Subcutaneous adipose tissue (tissue), 4 donors: ENCODE data around the gene TAT. TPM values are rescaled to one million over a fixed set of nuclear protein-coding genes. Genes with fewer than 3 reads are reported as not detected.

Experiments
- CTCF ChIP-seq: fragments of 450-650 bp; IDR thresholded peaks from one replicate; pipeline ENCODE4 v1.5.1; 2016; ENCODE audit warnings: low read depth, mild to moderate bottlenecking, control low read depth, antibody characterized with exemption, moderate library complexity
- total RNA-seq, 4 donors: library from RNA; depleted of rRNA; stranded (reverse); fragments of >200 nt; gene quantifications; one replicate each; pipeline ENCODE4 v1.1.0, GENCODE V29; 2016

TAT gene
- total RNA-seq, 4 donors from 2014 or later: 0.17 to 1.5 (median 0.75) TPM; not detected in 1

DNA sequence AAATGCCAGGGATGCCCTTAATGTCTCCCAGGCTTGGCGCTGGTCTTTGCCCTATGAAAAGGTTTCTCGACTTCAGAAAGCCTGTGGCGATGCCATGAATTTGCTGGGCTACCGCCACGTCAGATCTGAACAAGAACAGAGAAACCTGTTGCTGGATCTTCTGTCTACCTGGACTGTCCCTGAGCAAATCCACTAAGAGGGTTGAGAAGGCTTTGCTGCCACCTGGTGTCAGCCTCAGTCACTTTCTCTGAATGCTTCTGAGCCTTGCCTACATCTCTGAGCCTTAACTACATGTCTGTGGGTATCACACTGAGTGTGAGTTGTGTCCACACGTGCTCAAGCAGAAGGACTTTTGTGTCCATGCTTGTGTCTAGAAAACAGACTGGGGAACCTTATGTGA, 39.2 kb downstream of the TAT start:
- TF ChIP-seq CTCF: no peak

GRCh38 chr16:71536752-71537499, 40.0 kb downstream of the TAT start:
- TF ChIP-seq CTCF: no peak

- TF ChIP-seq CTCF: no peak
Observed at GRCh38 chr16:71532366-71532765, 44.5 kb downstream of the TAT start.

- no peak for TF ChIP-seq CTCF
Observed at GRCh38 chr16:71528863-71529262, 48.0 kb downstream of the TAT start.

DNA sequence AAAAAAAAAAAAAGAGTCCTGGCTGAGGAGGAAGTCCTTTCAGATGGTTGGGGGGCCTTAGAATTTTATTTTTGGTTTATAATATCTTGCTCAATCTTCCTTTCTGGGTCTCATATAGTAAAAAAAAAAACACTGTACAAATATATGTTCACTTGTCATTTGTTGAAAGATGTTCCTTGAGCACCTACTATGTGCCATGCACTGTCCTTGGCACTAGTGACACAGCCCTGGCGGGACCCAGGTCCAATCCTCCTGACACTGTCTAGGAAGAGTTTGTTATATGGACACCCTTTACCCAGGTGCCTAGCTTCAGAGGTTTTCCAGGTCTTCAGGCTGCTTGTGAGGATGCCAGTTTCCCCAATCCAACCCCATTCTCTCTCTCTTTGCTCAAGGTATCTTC, 48.6 kb downstream of the TAT start:
- no peak for TF ChIP-seq CTCF

DNA sequence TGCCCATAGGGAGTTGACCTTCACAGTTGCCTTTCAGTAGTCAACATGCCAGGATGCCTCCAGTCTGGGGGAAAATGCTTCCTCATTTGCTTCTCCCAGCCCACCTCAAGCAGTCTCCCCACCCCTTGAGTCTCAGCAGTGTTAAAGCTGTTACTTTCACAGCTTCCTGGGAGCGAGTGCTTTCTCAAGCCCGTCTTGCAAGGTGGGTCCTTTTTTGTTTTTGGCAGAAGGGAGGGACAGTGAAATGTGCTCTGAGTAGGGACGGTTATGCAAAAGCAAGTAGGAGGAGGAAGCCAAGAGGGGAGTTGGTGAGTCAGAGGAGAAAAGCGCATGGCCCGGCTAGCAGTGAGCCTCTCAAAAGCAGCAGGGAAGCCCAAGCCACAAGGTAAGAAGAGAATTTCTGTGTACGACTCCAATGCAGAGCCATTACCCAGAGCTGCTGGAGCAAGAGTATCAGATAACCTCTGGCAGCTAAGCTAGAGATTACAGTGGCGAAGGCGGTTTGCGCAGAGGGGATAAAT, 50.7 kb downstream of the TAT start, which contains the start of gene CHST4:
TSS of gene CHST4 (plus strand) at position 316 of the 521 bp plus-strand sequence. CDS start 10,252 bp downstream, outside the sequence.
- no peak for TF ChIP-seq CTCF

GRCh38 chr16:71524566-71525553, 52.0 kb downstream of the TAT start:
- no peak for TF ChIP-seq CTCF
